Stimulated activated CD4-positive, alpha-beta T cell treated with anti-CD3 and anti-CD28 coated beads, Interleukin-15, amount 100 ng/mL, for 1 hour (primary cell): ENCODE measurements around the gene PTGR3.

ENCODE experiments used
- DNase-seq, 2 donors: peaks; one replicate each; pipeline ENCODE4 v3.0.0-alpha.2; 2020; ENCODE audit warnings: low read depth in 1 of 2, low spot score in 1 of 2

Gene PTGR3

GRCh38 chr18:75209129-75209950 is at the start of gene PTGR3:
Gene PTGR3, minus strand, starts transcription at chr18:75209139. Its CDS starts 81 bp downstream, at chr18:75209058.
- peak; percentile 46 to 60 for DNase-seq

GRCh38 chr18:75257605-75258004 is 48.7 kb upstream of the PTGR3 start:
- no peak for DNase-seq

GRCh38 chr18:75256376-75256775 is 47.4 kb upstream of the PTGR3 start:
- DNase-seq = no peak

GRCh38 chr18:75255094-75255493 is 46.2 kb upstream of the PTGR3 start:
- no peak for DNase-seq

- DNase-seq = no peak
These were observed 44.8 kb upstream of the PTGR3 start for GRCh38 chr18:75253784-75254183.

- DNase-seq = no peak
These were observed 44.1 kb upstream of the PTGR3 start for GRCh38 chr18:75253043-75253442.

- DNase-seq = no peak
These were observed 43.2 kb upstream of the PTGR3 start for GRCh38 chr18:75252136-75252535.

GRCh38 chr18:75251466-75251865 is 42.5 kb upstream of the PTGR3 start:
- DNase-seq = no peak

- no peak for DNase-seq
These were observed 41.5 kb upstream of the PTGR3 start for GRCh38 chr18:75250471-75250821.

GRCh38 chr18:75249672-75250470 is 40.9 kb upstream of the PTGR3 start:
- no peak for DNase-seq

GRCh38 chr18:75249175-75249518 is 40.2 kb upstream of the PTGR3 start:
- no peak for DNase-seq

GRCh38 chr18:75248426-75249174 is 39.7 kb upstream of the PTGR3 start:
- no peak for DNase-seq

- DNase-seq = no peak
These were observed 38.9 kb upstream of the PTGR3 start for GRCh38 chr18:75247611-75248421.

- DNase-seq = no peak
These were observed 38.0 kb upstream of the PTGR3 start for GRCh38 chr18:75246721-75247610.

- DNase-seq = no peak
These were observed 35.7 kb upstream of the PTGR3 start for GRCh38 chr18:75244351-75245313.

- no peak for DNase-seq
These were observed 32.8 kb upstream of the PTGR3 start for GRCh38 chr18:75241705-75242104.

- no peak for DNase-seq
These were observed 31.5 kb upstream of the PTGR3 start for GRCh38 chr18:75240433-75240832.

GRCh38 chr18:75238786-75239185 is 29.8 kb upstream of the PTGR3 start:
- DNase-seq = no peak

- DNase-seq = no peak
These were observed 29.2 kb upstream of the PTGR3 start for GRCh38 chr18:75238100-75238499.
